Measurements from ENCODE around the gene ATP2C2.

- TF ChIP-seq, protein P1, sequence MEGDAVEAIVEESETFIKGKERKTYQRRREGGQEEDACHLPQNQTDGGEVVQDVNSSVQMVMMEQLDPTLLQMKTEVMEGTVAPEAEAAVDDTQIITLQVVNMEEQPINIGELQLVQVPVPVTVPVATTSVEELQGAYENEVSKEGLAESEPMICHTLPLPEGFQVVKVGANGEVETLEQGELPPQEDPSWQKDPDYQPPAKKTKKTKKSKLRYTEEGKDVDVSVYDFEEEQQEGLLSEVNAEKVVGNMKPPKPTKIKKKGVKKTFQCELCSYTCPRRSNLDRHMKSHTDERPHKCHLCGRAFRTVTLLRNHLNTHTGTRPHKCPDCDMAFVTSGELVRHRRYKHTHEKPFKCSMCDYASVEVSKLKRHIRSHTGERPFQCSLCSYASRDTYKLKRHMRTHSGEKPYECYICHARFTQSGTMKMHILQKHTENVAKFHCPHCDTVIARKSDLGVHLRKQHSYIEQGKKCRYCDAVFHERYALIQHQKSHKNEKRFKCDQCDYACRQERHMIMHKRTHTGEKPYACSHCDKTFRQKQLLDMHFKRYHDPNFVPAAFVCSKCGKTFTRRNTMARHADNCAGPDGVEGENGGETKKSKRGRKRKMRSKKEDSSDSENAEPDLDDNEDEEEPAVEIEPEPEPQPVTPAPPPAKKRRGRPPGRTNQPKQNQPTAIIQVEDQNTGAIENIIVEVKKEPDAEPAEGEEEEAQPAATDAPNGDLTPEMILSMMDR (optimal IDR thresholded peaks at IDR 0.05 in 1 of 3, IDR thresholded peaks at IDR 0.05 in 1 of 3, conservative IDR thresholded peaks at IDR 0.05 in 1 of 3; ENCODE audit: extremely low read depth in 1 of 3, insufficient read depth in 2 of 3, low read length in 3 of 3): no peak
- no peak for TF ChIP-seq EZH2 (IDR thresholded peaks at IDR 0.05; ENCODE audit: low read length)
Observed at GRCh38 chr16:84408856-84409255, 40.5 kb downstream of the ATP2C2 start.
